Activated T-cell treated with anti-CD3 and anti-CD28 coated beads, Interleukin-2, amount 50 U/mL, for 48 hours (primary cell): ENCODE results near the gene ST6GAL1.
"Not testable (repeated sequence)": the region's sequence is repeated elsewhere in the genome, so short reads cannot be mapped to it uniquely, and the experiment has no call there.

ENCODE experiments used
- DNase-seq, 2 experiments: peaks; one replicate each; pipeline ENCODE4 v3.0.0-alpha.2; 2020

The ST6GAL1 gene

GRCh38 chr3:187052427-187052826, 122.1 kb downstream of the ST6GAL1 start:
- DNase-seq, result not testable (repeated sequence)

GRCh38 chr3:187054433-187054832, 124.1 kb downstream of the ST6GAL1 start:
- DNase-seq, result not testable (repeated sequence)

- not testable (repeated sequence) for DNase-seq
Observed at GRCh38 chr3:187057803-187058202, 127.5 kb downstream of the ST6GAL1 start.

- DNase-seq, result no peak
Observed at GRCh38 chr3:187061748-187062147, 131.4 kb downstream of the ST6GAL1 start.

GRCh38 chr3:187062526-187063177, 132.3 kb downstream of the ST6GAL1 start:
- DNase-seq, result no peak

GRCh38 chr3:187063286-187064121, 133.2 kb downstream of the ST6GAL1 start:
- no peak for DNase-seq

- no peak for DNase-seq
Observed at GRCh38 chr3:187064210-187065115, 134.1 kb downstream of the ST6GAL1 start.

- peak; percentile 47 to 54 for DNase-seq
Observed at GRCh38 chr3:187066228-187066995, 136.1 kb downstream of the ST6GAL1 start.

- no peak for DNase-seq
Observed at GRCh38 chr3:187068787-187069186, 138.5 kb downstream of the ST6GAL1 start.

GRCh38 chr3:187069857-187070516, 139.7 kb downstream of the ST6GAL1 start:
- DNase-seq, result no peak

- DNase-seq, result no peak
Observed at GRCh38 chr3:187072102-187072501, 141.8 kb downstream of the ST6GAL1 start.

- no peak for DNase-seq
Observed at GRCh38 chr3:187072511-187072910, 142.2 kb downstream of the ST6GAL1 start.

GRCh38 chr3:187073581-187074098, 143.3 kb downstream of the ST6GAL1 start:
- no peak for DNase-seq

GRCh38 chr3:187074846-187075245, 144.5 kb downstream of the ST6GAL1 start:
- no peak for DNase-seq

- DNase-seq, result no peak
Observed at GRCh38 chr3:187076297-187076696, 146.0 kb downstream of the ST6GAL1 start.

GRCh38 chr3:187077085-187077484, 146.8 kb downstream of the ST6GAL1 start:
- no peak for DNase-seq

GRCh38 chr3:187077537-187077936, 147.2 kb downstream of the ST6GAL1 start:
- DNase-seq, result no peak

GRCh38 chr3:187079090-187080022, 149.0 kb downstream of the ST6GAL1 start:
- no peak for DNase-seq

- DNase-seq, result no peak
Observed at GRCh38 chr3:187080799-187081450, 150.6 kb downstream of the ST6GAL1 start.
